ENCODE data around the gene CNTN2.

DNA sequence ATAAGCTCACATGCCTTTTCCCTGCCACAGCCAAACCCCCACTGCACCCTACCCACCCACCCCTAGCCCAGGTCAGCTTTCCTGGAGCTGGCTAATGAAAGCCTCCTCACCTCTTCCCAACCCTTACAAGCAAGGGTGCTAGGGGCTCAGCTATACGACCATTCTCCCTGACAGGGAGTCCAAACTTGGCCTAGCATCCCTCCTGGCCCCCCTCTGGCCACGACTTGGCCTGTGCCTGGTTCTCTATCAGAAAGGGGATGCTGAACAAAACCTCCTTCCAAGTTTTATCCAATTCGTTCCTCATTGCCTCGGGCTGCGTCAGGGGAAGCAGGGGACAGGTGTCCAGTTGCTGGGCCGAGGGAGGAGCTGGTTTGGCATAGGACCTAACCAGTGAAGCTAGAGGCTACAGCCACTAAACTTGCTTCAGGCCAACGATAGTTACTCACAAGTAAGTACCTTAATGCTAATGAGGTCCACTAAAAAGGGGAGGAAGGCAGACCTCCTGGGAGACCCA is 32.7 kb downstream of the CNTN2 start:
- TF ChIP-seq, protein P1, sequence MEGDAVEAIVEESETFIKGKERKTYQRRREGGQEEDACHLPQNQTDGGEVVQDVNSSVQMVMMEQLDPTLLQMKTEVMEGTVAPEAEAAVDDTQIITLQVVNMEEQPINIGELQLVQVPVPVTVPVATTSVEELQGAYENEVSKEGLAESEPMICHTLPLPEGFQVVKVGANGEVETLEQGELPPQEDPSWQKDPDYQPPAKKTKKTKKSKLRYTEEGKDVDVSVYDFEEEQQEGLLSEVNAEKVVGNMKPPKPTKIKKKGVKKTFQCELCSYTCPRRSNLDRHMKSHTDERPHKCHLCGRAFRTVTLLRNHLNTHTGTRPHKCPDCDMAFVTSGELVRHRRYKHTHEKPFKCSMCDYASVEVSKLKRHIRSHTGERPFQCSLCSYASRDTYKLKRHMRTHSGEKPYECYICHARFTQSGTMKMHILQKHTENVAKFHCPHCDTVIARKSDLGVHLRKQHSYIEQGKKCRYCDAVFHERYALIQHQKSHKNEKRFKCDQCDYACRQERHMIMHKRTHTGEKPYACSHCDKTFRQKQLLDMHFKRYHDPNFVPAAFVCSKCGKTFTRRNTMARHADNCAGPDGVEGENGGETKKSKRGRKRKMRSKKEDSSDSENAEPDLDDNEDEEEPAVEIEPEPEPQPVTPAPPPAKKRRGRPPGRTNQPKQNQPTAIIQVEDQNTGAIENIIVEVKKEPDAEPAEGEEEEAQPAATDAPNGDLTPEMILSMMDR (IDR thresholded peaks at IDR 0.05): no peak
- TF ChIP-seq POLR2A (IDR thresholded peaks at IDR 0.05): no peak
- no peak for TF ChIP-seq EP300 (IDR thresholded peaks at IDR 0.05)

All from ovary (tissue), 3 donors.